ENCODE data around the gene PRKACA. TPM values are rescaled to one million over a fixed set of nuclear protein-coding genes. Genes with fewer than 3 reads are reported as not detected.
"Not testable (repeated sequence)": the region's sequence is repeated elsewhere in the genome, so short reads cannot be mapped to it uniquely, and the experiment has no call there.

Gene PRKACA
- total and polyA plus RNA-seq, 4 donors = 43.7 to 103 (median 67.9) TPM

GRCh38 chr19:14052470-14052869 lies 65.1 kb downstream of the PRKACA start:
- Histone ChIP-seq H3K4me3 (no peak overlapping the region), H3K36me3 (ENCODE audit: control insufficient read depth in 4 of 4, insufficient read depth in 4 of 4, low read length in 4 of 4) (peaks cover 0 to 21% (median 3%) of the 10 kb centered on the region in 4 donors), H3K27me3 (ENCODE audit: control insufficient read depth in 3 of 3, insufficient read depth in 3 of 3, low read length in 2 of 3) (no peaks in the 10 kb centered on the region), H3K27ac (ENCODE audit: low read depth in 1 of 2, low read length in 1 of 2) (no peak overlapping the region), H3K4me1 (ENCODE audit: control insufficient read depth in 5 of 5, insufficient read depth in 5 of 5, low read length in 5 of 5) (peaks cover 0 to 4% (median 0%) of the 10 kb centered on the region in 5 donors), H3K9me3 (ENCODE audit: control insufficient read depth in 4 of 4, insufficient read depth in 3 of 4, low read length in 3 of 4) (peaks cover 0 to 5% (median 1%) of the 10 kb centered on the region in 4 donors), H3K9ac (ENCODE audit: insufficient read depth in 1 of 2, low read length in 2 of 2) (no peak overlapping the region)
- ATAC-seq (ENCODE audit: insufficient read depth, low FRiP score) (no peak), DNase-seq (no peak)
- WGBS, 2 donors = 91 to 95% methylated on average over 6 of the region's 6 CpGs
- no peak for TF ChIP-seq CTCF (IDR thresholded peaks at IDR 0.05; ENCODE audit: control extremely low read depth, extremely low read depth)

DNA sequence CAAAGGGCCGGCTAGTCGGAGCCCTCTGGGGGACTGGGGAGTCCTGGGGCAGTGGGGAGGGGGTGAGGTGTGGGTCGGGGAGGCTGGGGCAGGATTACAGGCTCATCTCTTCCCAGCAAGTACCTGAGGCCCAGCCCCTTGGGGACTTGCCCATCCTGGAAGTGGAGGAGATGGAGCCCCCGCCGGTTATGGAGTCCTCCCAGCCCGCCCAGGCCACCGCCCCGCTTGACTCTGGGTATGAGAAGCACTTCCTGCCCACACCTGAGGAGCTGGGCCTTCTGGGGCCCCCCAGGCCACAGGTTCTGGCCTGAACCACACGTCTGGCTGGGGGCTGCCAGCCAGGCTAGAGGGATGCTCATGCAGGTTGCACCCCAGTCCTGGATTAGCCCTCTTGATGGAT lies 65.6 kb downstream of the PRKACA start:
- Histone ChIP-seq H3K4me3 (no peak overlapping the region), H3K27ac (ENCODE audit: low read depth in 1 of 2, low read length in 1 of 2) (no peak overlapping the region), H3K27me3 (ENCODE audit: control insufficient read depth in 3 of 3, insufficient read depth in 3 of 3, low read length in 2 of 3) (no peaks in the 10 kb centered on the region), H3K36me3 (ENCODE audit: control insufficient read depth in 4 of 4, insufficient read depth in 4 of 4, low read length in 4 of 4) (peaks cover 0 to 21% (median 3%) of the 10 kb centered on the region in 4 donors), H3K9ac (ENCODE audit: insufficient read depth in 1 of 2, low read length in 2 of 2) (no peak overlapping the region), H3K9me3 (ENCODE audit: control insufficient read depth in 4 of 4, insufficient read depth in 3 of 4, low read length in 3 of 4) (peaks cover 0 to 5% (median 1%) of the 10 kb centered on the region in 4 donors), H3K4me1 (ENCODE audit: control insufficient read depth in 5 of 5, insufficient read depth in 5 of 5, low read length in 5 of 5) (peaks cover 0 to 4% (median 0%) of the 10 kb centered on the region in 5 donors)
- DNase-seq (no peak), ATAC-seq (ENCODE audit: insufficient read depth, low FRiP score) (no peak)
- 86 to 89% methylated on average over 4 to 9 of the region's 9 CpGs for WGBS, 2 donors
- no peak for TF ChIP-seq CTCF (IDR thresholded peaks at IDR 0.05; ENCODE audit: control extremely low read depth, extremely low read depth)

GRCh38 chr19:14050961-14051360 lies 66.6 kb downstream of the PRKACA start:
- DNase-seq; H3K4me3 ChIP-seq; H3K27ac ChIP-seq (ENCODE audit: low read depth in 1 of 2, low read length in 1 of 2); H3K9me3 ChIP-seq (ENCODE audit: control insufficient read depth in 4 of 4, insufficient read depth in 3 of 4, low read length in 3 of 4); H3K9ac ChIP-seq (ENCODE audit: insufficient read depth in 1 of 2, low read length in 2 of 2); H3K27me3 ChIP-seq (ENCODE audit: control insufficient read depth in 3 of 3, insufficient read depth in 3 of 3, low read length in 2 of 3); ATAC-seq (ENCODE audit: insufficient read depth, low FRiP score); H3K4me1 ChIP-seq (ENCODE audit: control insufficient read depth in 5 of 5, insufficient read depth in 5 of 5, low read length in 5 of 5): not testable (repeated sequence)
- WGBS, 2 donors = 96 to 97% methylated on average over 11 of the region's 11 CpGs
- peaks cover 0 to 21% (median 3%) of the 10 kb centered on the region in 4 donors for H3K36me3 ChIP-seq (ENCODE audit: control insufficient read depth in 4 of 4, insufficient read depth in 4 of 4, low read length in 4 of 4)

DNA sequence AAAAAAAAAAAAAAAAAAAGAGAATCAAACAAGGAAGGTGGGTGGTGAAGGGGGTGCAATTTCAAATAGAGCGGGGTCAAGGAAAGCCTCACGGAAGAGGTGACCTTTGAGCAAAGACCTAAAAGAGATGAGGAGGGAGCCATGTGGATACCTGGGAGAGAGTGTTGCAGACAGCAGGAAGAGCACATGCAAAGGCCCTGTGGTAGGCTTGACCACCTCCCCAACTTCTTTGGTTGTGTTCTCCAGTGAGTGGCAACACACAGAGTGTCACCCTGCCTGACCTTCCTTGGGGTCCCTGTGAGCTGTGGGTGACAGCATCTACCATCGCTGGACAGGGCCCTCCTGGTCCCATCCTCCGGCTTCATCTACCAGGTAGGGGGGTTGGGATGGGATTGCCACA lies 67.0 kb downstream of the PRKACA start:
- Histone ChIP-seq H3K27me3 (ENCODE audit: control insufficient read depth in 3 of 3, insufficient read depth in 3 of 3, low read length in 2 of 3) (no peaks in the 10 kb centered on the region), H3K9ac (ENCODE audit: insufficient read depth in 1 of 2, low read length in 2 of 2) (no peak overlapping the region), H3K4me1 (ENCODE audit: control insufficient read depth in 5 of 5, insufficient read depth in 5 of 5, low read length in 5 of 5) (no peaks in the 10 kb centered on the region), H3K27ac (ENCODE audit: low read depth in 1 of 2, low read length in 1 of 2) (no peak overlapping the region), H3K4me3 (no peak overlapping the region), H3K9me3 (ENCODE audit: control insufficient read depth in 4 of 4, insufficient read depth in 3 of 4, low read length in 3 of 4) (peaks cover 0 to 5% (median 1%) of the 10 kb centered on the region in 4 donors), H3K36me3 (ENCODE audit: control insufficient read depth in 4 of 4, insufficient read depth in 4 of 4, low read length in 4 of 4) (peaks cover 0 to 21% (median 3%) of the 10 kb centered on the region in 4 donors)
- 95 to 98% methylated on average over 4 of the region's 4 CpGs for WGBS, 2 donors
- DNase-seq = no peak
- no peak for TF ChIP-seq CTCF (IDR thresholded peaks at IDR 0.05; ENCODE audit: control extremely low read depth, extremely low read depth)
- ATAC-seq (ENCODE audit: insufficient read depth, low FRiP score) = no peak
